Right ventricle myocardium superior (tissue), 1 donor: ENCODE measurements around the gene XIRP1. TPM values are rescaled to one million over a fixed set of nuclear protein-coding genes. Genes with fewer than 3 reads are reported as not detected.
"Not testable (repeated sequence)": the region's sequence is repeated elsewhere in the genome, so short reads cannot be mapped to it uniquely, and the experiment has no call there.

Source experiments
- ATAC-seq: fragments of 200-7000 bp; cut with Tn5 transposase; one replicate; pipeline ENCODE4 v1.9.1; 2020; ENCODE audit warnings: mild to moderate bottlenecking; ENCODE audit not compliant: poor library complexity
- DNase-seq: peaks from one replicate; pipeline ENCODE4 v3.0.0-alpha.2; 2020
- intact Hi-C: fragments of 100-400 bp; cut with DNase I; formaldehyde crosslinking; loops from one replicate; pipeline ENCODE4 v1.11.2; 2022
- total RNA-seq: library from RNA; stranded (reverse); fragmentation: NEBNext Ultra II Directional; extraction: Animal tissue kit (Norgen Biotek cat#: 25700); gene quantifications from one replicate; pipeline ENCODE4 v1.2.1, GENCODE V29; 2021
- donor health status: DM: no; HTN: yes; CAD: no; lungs with severe emphysema.

The XIRP1 gene
- total RNA-seq, 1 donor from 2014 or later, result 249 TPM

GRCh38 chr3:39177708-39178332 lies 14.6 kb downstream of the XIRP1 start:
- peak; percentile 92 for DNase-seq
- intact Hi-C loops, result no loop called here

GRCh38 chr3:39176025-39176714 lies 16.2 kb downstream of the XIRP1 start:
- ATAC-seq (no peak), DNase-seq (no peak)
- intact Hi-C loops, result no loop called here

More at GRCh38 chr3:39177708-39178332, 14.6 kb downstream of the XIRP1 start:
- ATAC-seq, result peak; percentile 55

- ATAC-seq (no peak), DNase-seq (no peak)
- intact Hi-C loops, result no loop called here
Measured at GRCh38 chr3:39173318-39174125, 18.9 kb downstream of the XIRP1 start.

GRCh38 chr3:39171860-39172259 lies 20.5 kb downstream of the XIRP1 start:
- intact Hi-C loops, result no loop called here
- ATAC-seq (no peak), DNase-seq (no peak)

- intact Hi-C loops, ATAC-seq: not testable (repeated sequence)
Measured at GRCh38 chr3:39170877-39171276, 21.5 kb downstream of the XIRP1 start.

GRCh38 chr3:39170461-39170860 lies 21.9 kb downstream of the XIRP1 start:
- DNase-seq (no peak), ATAC-seq (no peak)
- intact Hi-C loops, result no loop called here

More at GRCh38 chr3:39170877-39171276, 21.5 kb downstream of the XIRP1 start:
- not testable (repeated sequence) for DNase-seq

- intact Hi-C loops, result no loop called here
Measured at GRCh38 chr3:39169712-39170111, 22.7 kb downstream of the XIRP1 start.

GRCh38 chr3:39168156-39168780 lies 24.1 kb downstream of the XIRP1 start:
- DNase-seq (no peak), ATAC-seq (no peak)
- intact Hi-C loops, result no loop called here

More at GRCh38 chr3:39169712-39170111, 22.7 kb downstream of the XIRP1 start:
- DNase-seq, result no peak
- no peak for ATAC-seq

GRCh38 chr3:39166932-39167532 lies 25.4 kb downstream of the XIRP1 start:
- intact Hi-C loops, result no loop called here
- peak; percentile 41 for ATAC-seq
- DNase-seq, result no peak

- no peak for DNase-seq
- intact Hi-C loops, result no loop called here
- peak; percentile 49 for ATAC-seq
Measured at GRCh38 chr3:39166134-39166710, 26.2 kb downstream of the XIRP1 start.

GRCh38 chr3:39165518-39165917 lies 26.9 kb downstream of the XIRP1 start:
- intact Hi-C loops, result no loop called here
- DNase-seq, result no peak
- ATAC-seq, result no peak

GRCh38 chr3:39164414-39164813 lies 28.0 kb downstream of the XIRP1 start:
- ATAC-seq (no peak), DNase-seq (no peak)
- intact Hi-C loops, result no loop called here

- intact Hi-C loops, result no loop called here
- ATAC-seq (no peak), DNase-seq (no peak)
Measured at GRCh38 chr3:39158148-39158715, 34.2 kb downstream of the XIRP1 start.

GRCh38 chr3:39157359-39157758 lies 35.0 kb downstream of the XIRP1 start:
- DNase-seq (no peak), ATAC-seq (no peak)
- intact Hi-C loops, result no loop called here

GRCh38 chr3:39156421-39156820 lies 36.0 kb downstream of the XIRP1 start:
- ATAC-seq, result no peak
- no peak for DNase-seq
- intact Hi-C loops, result no loop called here

- ATAC-seq (no peak), DNase-seq (no peak)
- intact Hi-C loops, result no loop called here
Measured at GRCh38 chr3:39154280-39155021, 37.9 kb downstream of the XIRP1 start.

- ATAC-seq, result no peak
- intact Hi-C loops, result no loop called here
- no peak for DNase-seq
Measured at GRCh38 chr3:39153977-39154279, 38.5 kb downstream of the XIRP1 start.
